ACC112 (cell line): ENCODE results near the gene CEMIP2.

Source experiments
- H2AFZ ChIP-seq: fragments of 200-600 bp; sonication (generic); one replicate; pipeline ENCODE4 v1.6.0; 2017; ENCODE audit warnings: antibody characterized with exemption, low read length; ENCODE audit not compliant: unreplicated experiment
- H3K27ac ChIP-seq: fragments of 200-600 bp; sonication (generic); 2 replicates; pipeline ENCODE4 v1.5.1; 2014; ENCODE audit warnings: low read depth, mild to moderate bottlenecking, antibody characterized with exemption, low read length, moderate library complexity
- H3K27me3 ChIP-seq: fragments of 200-600 bp; sonication (generic); 2 replicates; pipeline ENCODE4 v1.6.1; 2014; ENCODE audit warnings: mild to moderate bottlenecking, antibody characterized with exemption, low read length, moderate library complexity, mixed read lengths; ENCODE audit not compliant: insufficient read depth
- H3K36me3 ChIP-seq: fragments of 200-600 bp; sonication (generic); 2 replicates; pipeline ENCODE4 v1.6.1; 2016; ENCODE audit warnings: mild to moderate bottlenecking, antibody characterized with exemption, low read length, moderate library complexity, mixed read lengths; ENCODE audit not compliant: insufficient read depth
- H3K4me1 ChIP-seq: fragments of 200-600 bp; sonication (generic); one replicate; pipeline ENCODE4 v1.6.1; 2016; ENCODE audit warnings: low read length, mixed read lengths; ENCODE audit not compliant: insufficient read depth, unreplicated experiment, control insufficient read depth
- H3K4me3 ChIP-seq: fragments of 200-600 bp; sonication (generic); 2 replicates; pipeline ENCODE4 v1.5.1; 2014; ENCODE audit warnings: mild to moderate bottlenecking, low read depth, low read length
- H3K79me2 ChIP-seq: fragments of 200-600 bp; sonication (generic); one replicate; pipeline ENCODE4 v1.6.0; 2016; ENCODE audit warnings: low read length; ENCODE audit not compliant: control insufficient read depth, unreplicated experiment, insufficient read depth

CEMIP2 gene

DNA sequence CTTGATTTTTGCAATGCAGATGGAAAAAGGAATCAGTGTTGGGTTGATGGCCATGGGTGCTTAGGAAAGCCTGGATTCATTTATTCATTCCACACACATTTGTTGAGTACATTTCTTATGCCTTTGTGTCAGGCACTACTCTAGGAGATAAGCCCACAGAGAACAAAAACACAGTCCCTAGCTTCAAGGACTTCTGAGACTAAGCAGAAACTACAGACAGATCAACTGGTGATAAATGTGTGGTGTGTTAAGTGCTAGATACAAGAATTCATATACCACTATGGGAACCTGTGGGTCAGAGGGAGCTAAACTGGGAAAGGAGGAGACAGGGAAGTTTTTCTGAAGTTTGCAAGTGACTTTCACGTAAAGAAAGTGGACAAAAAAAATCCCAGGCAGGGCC lies 119.9 kb downstream of the CEMIP2 start:
- Histone ChIP-seq H3K4me3 (no peak overlapping the region), H3K79me2 (no peaks in the 10 kb centered on the region), H3K27me3 (no peaks in the 10 kb centered on the region), H3K36me3 (no peaks in the 10 kb centered on the region), H3K4me1 (peaks cover 12% of the 10 kb centered on the region), H2AFZ (no peak overlapping the region), H3K27ac (no peak overlapping the region)

DNA sequence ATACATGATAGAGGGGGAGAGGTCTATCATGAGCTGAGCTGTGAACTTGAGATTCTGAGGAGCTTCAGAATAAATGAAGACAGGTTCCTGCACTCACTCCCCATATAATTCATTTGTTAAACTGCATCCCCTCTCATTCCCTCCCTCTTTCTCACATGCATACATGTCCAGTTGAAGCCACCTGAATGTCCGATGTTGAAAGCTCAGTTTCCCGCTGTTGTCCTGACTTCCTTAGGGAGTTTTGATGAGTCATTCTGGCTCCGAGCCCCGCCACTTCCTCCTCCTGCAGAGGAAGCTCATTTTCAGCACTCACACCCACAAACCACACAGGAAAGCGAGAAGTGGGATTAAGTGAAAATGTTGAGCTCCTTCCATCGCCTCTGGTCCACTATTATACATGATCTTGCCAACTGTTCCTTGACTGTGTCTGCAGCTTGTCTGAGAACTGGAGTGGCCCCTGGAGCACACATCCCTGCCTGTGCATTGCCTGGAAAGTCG lies 121.2 kb downstream of the CEMIP2 start:
- H3K79me2 ChIP-seq = no peaks in the 10 kb centered on the region
- H3K27ac ChIP-seq = no peak overlapping the region
- H2AFZ ChIP-seq = no peak overlapping the region
- no peaks in the 10 kb centered on the region for H3K27me3 ChIP-seq
- H3K4me1 ChIP-seq = peaks cover 12% of the 10 kb centered on the region
- H3K36me3 ChIP-seq = no peaks in the 10 kb centered on the region
- H3K4me3 ChIP-seq = peak overlapping the region; percentile 15; the same call in 1 of the 2 replicates

DNA sequence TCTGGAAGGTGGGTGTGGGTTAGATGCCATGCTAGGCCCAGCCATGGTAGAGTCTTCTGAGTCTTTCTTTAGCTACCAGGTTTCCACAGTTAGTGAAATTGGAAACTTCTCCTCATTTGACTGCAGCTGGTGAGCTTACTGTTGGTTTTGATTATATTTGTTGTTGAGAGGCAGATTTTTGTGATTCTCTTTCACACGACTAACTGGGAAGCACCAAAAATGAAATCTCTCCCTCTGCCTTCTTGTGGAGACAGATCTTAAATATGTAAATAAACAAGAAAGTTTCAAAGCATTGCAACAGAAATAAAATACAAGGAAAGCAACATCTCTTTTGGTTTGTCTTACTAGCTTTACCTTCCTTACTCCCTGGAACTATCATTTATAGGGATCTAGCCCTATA lies 122.2 kb downstream of the CEMIP2 start:
- H2AFZ ChIP-seq = no peak overlapping the region
- H3K36me3 ChIP-seq = no peaks in the 10 kb centered on the region
- H3K27ac ChIP-seq = no peak overlapping the region
- H3K27me3 ChIP-seq = no peaks in the 10 kb centered on the region
- no peaks in the 10 kb centered on the region for H3K79me2 ChIP-seq
- H3K4me3 ChIP-seq = no peak overlapping the region
- peaks cover 12% of the 10 kb centered on the region for H3K4me1 ChIP-seq

DNA sequence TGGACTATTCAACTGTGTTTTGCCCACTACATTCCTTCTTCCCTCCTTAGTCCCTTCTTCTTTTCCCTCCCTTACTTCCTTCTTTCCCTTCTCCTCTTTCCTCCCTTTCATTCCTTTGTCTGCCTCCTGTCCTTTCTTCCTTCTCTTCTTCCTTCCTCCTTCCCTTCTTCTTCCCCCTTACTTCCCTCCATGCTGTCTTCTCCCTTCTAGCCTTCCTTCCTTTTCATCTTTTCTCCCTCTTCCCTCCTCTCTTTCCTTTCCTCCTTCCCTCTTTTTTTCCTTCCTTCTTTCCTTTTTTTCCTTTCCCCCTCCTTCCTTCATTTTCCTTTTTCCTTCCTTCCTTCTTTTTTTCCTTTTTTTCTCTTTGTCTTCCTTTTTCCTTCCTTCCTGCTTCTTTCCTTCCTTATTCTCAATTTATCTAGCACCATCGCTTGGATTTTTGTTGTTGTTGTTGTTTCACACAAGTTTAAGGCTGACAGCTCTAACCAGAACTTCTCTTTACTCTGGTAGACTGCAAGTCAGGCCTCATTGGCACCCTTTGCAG lies 123.4 kb downstream of the CEMIP2 start:
- H3K4me3 ChIP-seq = no peak overlapping the region
- no peaks in the 10 kb centered on the region for H3K79me2 ChIP-seq
- H3K27ac ChIP-seq = no peak overlapping the region
- peaks cover 12% of the 10 kb centered on the region for H3K4me1 ChIP-seq
- H2AFZ ChIP-seq = no peak overlapping the region
- no peaks in the 10 kb centered on the region for H3K27me3 ChIP-seq
- H3K36me3 ChIP-seq = no peaks in the 10 kb centered on the region

DNA sequence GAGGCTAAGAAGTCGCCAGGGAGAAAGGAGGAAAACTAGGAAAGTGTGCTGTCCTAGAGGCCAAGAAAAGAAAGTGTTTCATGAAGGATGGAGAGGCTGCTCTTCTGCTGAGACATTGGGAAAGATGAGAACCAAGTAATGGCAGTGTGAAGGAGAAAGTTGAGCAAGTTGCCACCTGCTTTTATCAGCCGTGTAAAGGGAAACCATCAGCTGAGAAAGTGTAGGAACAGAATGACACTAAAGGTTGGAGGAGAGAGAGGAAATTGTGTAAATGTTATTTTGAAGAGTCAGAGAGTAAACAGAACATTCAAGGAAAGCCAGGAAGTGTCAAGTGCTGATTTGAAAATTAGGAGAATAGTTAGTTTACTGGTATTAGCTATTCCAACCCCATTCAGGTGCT lies 125.0 kb downstream of the CEMIP2 start:
- Histone ChIP-seq H2AFZ (no peak overlapping the region), H3K4me3 (no peak overlapping the region), H3K27me3 (no peaks in the 10 kb centered on the region), H3K79me2 (no peaks in the 10 kb centered on the region), H3K36me3 (no peaks in the 10 kb centered on the region), H3K27ac (no peak overlapping the region), H3K4me1 (peaks cover 12% of the 10 kb centered on the region)

DNA sequence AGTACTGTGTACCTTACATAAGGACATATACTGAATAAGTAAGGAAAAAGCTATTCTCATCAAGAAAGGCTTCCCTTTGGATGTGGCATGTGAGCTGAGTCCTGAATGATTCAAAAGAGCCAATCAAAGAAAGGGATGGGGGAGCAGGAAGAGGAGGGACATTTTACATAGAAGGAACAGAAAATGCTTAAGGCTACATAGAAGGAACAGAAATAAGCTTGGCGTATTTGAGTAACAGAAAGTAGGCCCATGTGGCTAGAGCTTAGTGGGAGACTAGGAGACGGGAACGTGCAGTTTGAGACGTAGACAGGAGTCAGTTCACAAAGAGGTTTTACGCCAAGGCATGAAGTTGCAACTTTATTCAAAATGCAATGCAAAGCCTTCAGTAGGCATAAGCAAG lies 126.3 kb downstream of the CEMIP2 start:
- peaks cover 4% of the 10 kb centered on the region for H3K4me1 ChIP-seq
- H3K79me2 ChIP-seq = no peaks in the 10 kb centered on the region
- H3K36me3 ChIP-seq = no peaks in the 10 kb centered on the region
- no peak overlapping the region for H2AFZ ChIP-seq
- no peak overlapping the region for H3K27ac ChIP-seq
- H3K27me3 ChIP-seq = no peaks in the 10 kb centered on the region
- H3K4me3 ChIP-seq = no peak overlapping the region

DNA sequence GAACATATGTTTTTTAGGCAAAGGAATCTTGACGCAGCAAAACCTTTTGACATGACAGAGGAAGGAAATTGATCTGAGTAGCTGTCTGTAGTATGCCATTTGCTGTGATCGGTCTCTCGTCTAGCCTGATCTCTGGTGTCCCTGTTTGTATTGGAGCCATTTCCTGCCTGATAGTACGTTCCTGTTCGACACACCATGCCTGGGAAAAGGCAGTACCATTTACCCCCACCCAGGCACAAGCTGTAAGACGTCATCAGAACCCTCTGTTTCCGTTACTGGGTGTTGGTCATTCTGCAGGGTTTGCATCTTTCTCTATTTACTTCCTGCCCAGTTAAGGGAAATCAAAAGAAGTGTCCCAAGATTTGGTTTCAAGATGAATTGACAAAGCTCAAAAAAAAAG lies 129.7 kb downstream of the CEMIP2 start:
- H3K4me1 ChIP-seq = no peaks in the 10 kb centered on the region
- no peak overlapping the region for H3K27ac ChIP-seq
- H3K4me3 ChIP-seq = no peak overlapping the region
- H3K27me3 ChIP-seq = no peaks in the 10 kb centered on the region
- no peaks in the 10 kb centered on the region for H3K36me3 ChIP-seq
- no peak overlapping the region for H2AFZ ChIP-seq
- no peaks in the 10 kb centered on the region for H3K79me2 ChIP-seq

DNA sequence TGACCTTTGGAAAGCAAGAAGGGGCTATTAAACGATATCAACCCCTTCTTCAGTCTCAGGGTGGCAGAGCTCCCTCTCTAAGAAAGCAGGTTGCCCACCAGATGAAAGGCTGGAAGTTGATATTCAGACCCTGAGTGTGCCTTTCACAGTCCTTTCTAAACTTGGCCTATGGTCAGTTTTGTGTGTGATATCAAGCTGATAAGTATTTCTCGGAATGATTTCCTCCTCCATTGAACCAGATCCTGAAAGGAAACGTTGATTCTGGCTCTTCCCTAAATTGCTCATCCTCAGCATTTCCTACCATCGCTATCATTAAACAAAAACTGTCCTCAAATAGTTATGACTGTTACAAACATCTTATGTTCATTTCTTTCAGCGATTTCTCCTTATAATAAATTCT lies 130.4 kb downstream of the CEMIP2 start:
- H3K27ac ChIP-seq = no peak overlapping the region

DNA sequence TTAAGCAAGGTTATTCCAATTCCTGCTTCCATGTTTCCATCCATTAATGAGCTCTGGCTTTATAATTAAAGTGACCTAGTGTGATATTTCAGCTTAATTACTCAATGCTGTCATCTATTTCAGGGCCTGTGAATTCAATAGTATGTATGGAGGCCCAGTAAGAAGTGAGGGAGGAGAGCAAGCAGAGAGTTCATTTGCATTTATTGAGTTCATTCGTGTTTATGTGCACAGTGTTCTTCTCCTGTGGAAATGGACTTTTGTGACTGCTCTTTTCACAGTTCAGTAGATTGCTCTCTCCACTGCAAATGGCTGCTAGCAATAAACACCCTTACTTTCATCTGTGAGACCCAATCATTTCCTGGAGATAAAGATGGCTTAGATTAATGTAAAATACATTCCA lies 130.9 kb downstream of the CEMIP2 start:
- Histone ChIP-seq H3K36me3 (no peaks in the 10 kb centered on the region), H3K27ac (no peak overlapping the region), H3K27me3 (no peaks in the 10 kb centered on the region), H2AFZ (no peak overlapping the region), H3K79me2 (no peaks in the 10 kb centered on the region), H3K4me1 (no peaks in the 10 kb centered on the region), H3K4me3 (no peak overlapping the region)

More for the DNA sequence above, 130.4 kb downstream of the CEMIP2 start:
- H2AFZ ChIP-seq = no peak overlapping the region
- H3K4me1 ChIP-seq = no peaks in the 10 kb centered on the region
- no peaks in the 10 kb centered on the region for H3K79me2 ChIP-seq
- no peaks in the 10 kb centered on the region for H3K36me3 ChIP-seq
- no peaks in the 10 kb centered on the region for H3K27me3 ChIP-seq
- H3K4me3 ChIP-seq = no peak overlapping the region

DNA sequence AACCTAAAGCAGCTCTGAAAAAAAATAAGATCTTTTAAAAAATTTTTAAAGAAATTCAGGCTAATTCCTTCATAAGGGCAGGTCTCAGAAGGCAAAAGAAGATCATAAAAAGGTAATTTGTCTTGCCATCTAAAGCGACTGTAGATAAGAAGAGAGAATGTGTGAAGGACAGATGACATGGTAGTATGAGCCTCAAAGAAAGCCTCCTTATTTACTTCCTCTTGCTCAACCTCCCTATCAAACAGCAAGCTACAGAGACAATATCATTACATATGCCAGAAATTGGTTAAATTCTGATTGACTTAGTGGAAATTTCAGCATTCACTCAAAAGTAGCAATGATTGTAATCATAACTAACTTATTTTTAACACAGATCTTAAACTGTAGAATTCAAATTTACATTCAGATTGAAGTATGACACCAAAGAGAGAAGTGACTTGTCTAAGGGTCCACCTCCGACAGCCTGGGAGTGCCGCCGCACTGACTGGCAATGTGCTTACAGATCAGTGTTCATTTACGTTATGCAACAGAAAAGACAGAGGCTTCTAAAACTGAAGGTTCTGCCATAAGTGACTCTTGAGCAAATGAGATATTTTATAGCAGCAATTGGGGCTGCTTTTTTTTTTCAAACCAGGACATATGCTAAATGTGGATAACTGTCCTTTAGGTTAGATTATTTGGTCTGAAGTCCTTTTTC lies 132.0 kb downstream of the CEMIP2 start:
- Histone ChIP-seq H3K27ac (no peak overlapping the region), H3K36me3 (no peaks in the 10 kb centered on the region), H3K79me2 (no peaks in the 10 kb centered on the region), H3K4me3 (no peak overlapping the region), H2AFZ (no peak overlapping the region), H3K27me3 (no peaks in the 10 kb centered on the region), H3K4me1 (no peaks in the 10 kb centered on the region)

DNA sequence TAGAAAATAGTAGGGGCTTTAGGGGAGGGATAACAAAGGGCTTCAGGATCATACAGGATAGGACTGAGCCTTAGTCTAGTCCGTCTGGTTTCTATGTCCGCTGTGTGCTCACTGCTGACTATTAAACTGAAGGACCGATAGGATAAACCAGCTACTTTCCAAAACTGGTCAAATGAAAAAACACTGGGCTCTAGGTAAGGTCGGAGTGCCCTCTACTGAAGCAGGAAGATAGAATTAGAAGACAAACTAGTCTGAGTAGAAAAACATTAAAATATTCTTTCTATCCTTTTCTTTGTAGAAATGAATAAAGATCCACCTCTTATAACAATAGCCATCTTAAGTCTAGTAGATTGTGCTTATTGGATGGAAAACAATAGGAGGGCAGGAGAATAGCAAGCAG lies 133.6 kb downstream of the CEMIP2 start:
- no peak overlapping the region for H3K4me3 ChIP-seq
- H3K27ac ChIP-seq = no peak overlapping the region
- no peaks in the 10 kb centered on the region for H3K79me2 ChIP-seq
- H3K4me1 ChIP-seq = no peaks in the 10 kb centered on the region
- no peaks in the 10 kb centered on the region for H3K27me3 ChIP-seq
- H3K36me3 ChIP-seq = no peaks in the 10 kb centered on the region
- no peak overlapping the region for H2AFZ ChIP-seq
